Measurements from ENCODE around the gene S100A10.

DNA sequence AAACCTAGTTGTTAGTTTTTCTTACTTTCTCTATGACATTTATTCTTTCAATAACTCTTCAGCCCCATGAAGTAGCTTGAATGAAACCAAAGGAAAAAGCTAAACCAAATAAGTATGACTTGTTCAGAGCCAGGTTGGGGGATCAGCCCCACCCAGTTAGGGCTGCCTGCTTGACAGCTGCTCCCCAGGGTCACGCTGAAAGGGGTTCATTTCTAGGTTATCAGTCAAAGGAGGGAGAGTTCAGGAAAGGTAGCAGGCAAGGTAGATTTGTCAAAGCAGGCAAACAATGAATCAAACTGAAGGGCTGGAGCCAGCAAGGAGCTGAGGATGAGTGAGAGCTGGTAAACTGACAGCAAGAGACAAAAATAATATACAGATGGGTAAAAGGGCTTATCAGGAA is 46.2 kb upstream of the S100A10 start:
- no peak for TF ChIP-seq POLR2A (IDR thresholded peaks at IDR 0.05; ENCODE audit: low read length)
- TF ChIP-seq GATA1 (IDR thresholded peaks at IDR 0.05; ENCODE audit: low read depth, low read length) = no peak
